Activated CD4-positive, alpha-beta T cell treated with anti-CD3 and anti-CD28 coated beads for 36 hours (primary cell): ENCODE data around the gene CALHM4. TPM values are rescaled to one million over a fixed set of nuclear protein-coding genes. Genes with fewer than 3 reads are reported as not detected.

Experiments
- ATAC-seq: fragments of 200-7000 bp; cut with Tn5 transposase; one replicate; pipeline ENCODE4 v1.10.0; 2021; ENCODE audit warnings: mild to moderate bottlenecking, moderate library complexity
- CTCF ChIA-PET: fragments of 350-600 bp; sonication (Branson Sonifier 250); formaldehyde crosslinking; loops from one replicate; lab custom pipeline; 2021; ENCODE audit warnings: antibody characterized with exemption; lab: Charles Lee
- POLR2A ChIA-PET: fragments of 350-600 bp; sonication (Branson Sonifier 250); formaldehyde crosslinking; loops from one replicate; lab custom pipeline; 2021; ENCODE audit warnings: antibody characterized with exemption, inconsistent platforms; lab: Charles Lee
- DNase-seq: peaks from one replicate; pipeline ENCODE4 v3.0.0-alpha.2; 2020
- H3K27ac Mint-ChIP-seq: one replicate; pipeline ENCODE4 v1.8.0; 2021; ENCODE audit warnings: mixed read lengths
- H3K27me3 Mint-ChIP-seq: one replicate; pipeline ENCODE4 v1.8.0; 2021; ENCODE audit warnings: mixed read lengths
- H3K36me3 Mint-ChIP-seq: one replicate; pipeline ENCODE4 v1.8.0; 2021; ENCODE audit warnings: low read depth, mixed read lengths
- H3K4me1 Mint-ChIP-seq: one replicate; pipeline ENCODE4 v1.8.0; 2021; ENCODE audit warnings: mixed read lengths
- H3K4me3 Mint-ChIP-seq: one replicate; pipeline ENCODE4 v1.8.0; 2021; ENCODE audit warnings: mild to moderate bottlenecking, moderate library complexity, mixed read lengths
- H3K9me3 Mint-ChIP-seq: one replicate; pipeline ENCODE4 v1.8.0; 2021; ENCODE audit warnings: low read depth, mixed read lengths
- intact Hi-C, 2 experiments: fragments of 100-400 bp; cut with DNase I in 1 of 2; cut with micrococcal nuclease in 1 of 2; formaldehyde crosslinking; loops; one replicate each; pipeline versions ENCODE4 v1.14.2 to v1.15.1; 2022 to 2024; cut with DNase I, micrococcal nuclease
- total RNA-seq, 2 experiments: library from RNA; stranded (reverse); gene quantifications; one replicate each; pipeline ENCODE4 v1.2.3, GENCODE V29; 2021

CALHM4 gene
- total RNA-seq, 2 experiments from 2014 or later: not detected

- ChIA-PET POLR2A (no interaction called here), CTCF (interaction anchor here (1.1 to 4.5 kb wide), 4 partner anchors 9 to 255 kb away, joined by 3 to 15 read pairs (median 8); partner anchors contain the start of gene CALHM4)
- Mint-ChIP-seq H3K4me3 (no peak overlapping the region), H3K27me3 (peaks cover 17% of the 10 kb centered on the region), H3K4me1 (no peaks in the 10 kb centered on the region), H3K36me3 (no peaks in the 10 kb centered on the region), H3K9me3 (no peaks in the 10 kb centered on the region), H3K27ac (no peak overlapping the region)
- ATAC-seq (no peak), DNase-seq (no peak)
- intact Hi-C loops: no loop called here
Observed at GRCh38 chr6:116543149-116543548, 10.4 kb upstream of the CALHM4 start.

- no peak within 1 kb of the TSS for H3K27ac Mint-ChIP-seq
- DNase-seq (no peak), ATAC-seq (no peak)
- no peak within 1 kb of the TSS for H3K4me3 Mint-ChIP-seq
- H3K9me3 Mint-ChIP-seq: no peaks in the 10 kb centered on the region
- H3K4me1 Mint-ChIP-seq: no peaks in the 10 kb centered on the region
- ChIA-PET POLR2A (no interaction called here), CTCF (interaction anchor here (1.1 kb wide), 1 partner anchor 10 kb away, joined by 3 read pairs; no protein-coding TSS in a partner anchor)
- H3K27me3 Mint-ChIP-seq: peaks cover 16% of the 10 kb centered on the region
- intact Hi-C loops: no loop called here
- no peaks in the 10 kb centered on the region for H3K36me3 Mint-ChIP-seq
Observed at GRCh38 chr6:116545651-116546050, 7.9 kb upstream of the CALHM4 start, which contains the start of gene TRAPPC3L. Gene TRAPPC3L (minus strand): TSS chr6:116545684. CDS start chr6:116545514, 170 bp downstream.

DNA sequence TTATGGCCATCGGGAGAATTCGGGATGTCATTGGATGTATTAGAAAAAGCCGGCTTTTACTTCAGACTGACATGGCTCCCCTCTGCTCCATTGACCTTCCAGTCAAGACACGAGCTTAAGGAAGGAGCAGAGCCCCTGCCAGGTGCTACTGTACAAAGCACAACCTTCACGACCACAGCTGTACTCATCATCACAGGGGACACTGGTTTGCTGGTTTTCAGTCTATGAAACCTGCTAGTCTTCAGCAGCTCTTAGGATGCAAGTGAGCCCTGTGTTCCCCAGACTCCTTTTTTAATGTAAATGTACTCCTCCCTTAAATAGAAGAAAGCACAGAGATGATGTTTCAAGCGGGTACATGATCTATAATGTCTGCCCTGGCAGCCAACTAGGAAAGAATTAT lies 6.2 kb upstream of the CALHM4 start:
- H3K36me3 Mint-ChIP-seq: no peaks in the 10 kb centered on the region
- ATAC-seq (no peak), DNase-seq (no peak)
- H3K27me3 Mint-ChIP-seq: peaks cover 17% of the 10 kb centered on the region
- H3K27ac Mint-ChIP-seq: no peak overlapping the region
- H3K9me3 Mint-ChIP-seq: no peaks in the 10 kb centered on the region
- CTCF ChIA-PET: no interaction called here
- intact Hi-C loops: no loop called here
- H3K4me3 Mint-ChIP-seq: no peak overlapping the region
- H3K4me1 Mint-ChIP-seq: no peaks in the 10 kb centered on the region
- POLR2A ChIA-PET: no interaction called here

- no peak for DNase-seq
- Mint-ChIP-seq H3K36me3 (no peaks in the 10 kb centered on the region), H3K4me3 (no peak overlapping the region), H3K9me3 (no peaks in the 10 kb centered on the region), H3K27ac (no peak overlapping the region), H3K4me1 (no peaks in the 10 kb centered on the region), H3K27me3 (peaks cover 16% of the 10 kb centered on the region)
- ATAC-seq: no peak
- ChIA-PET CTCF (interaction anchor here (1.1 to 2.0 kb wide), 3 partner anchors 10 to 13 kb away, joined by 3 to 8 read pairs (median 6); no protein-coding TSS in a partner anchor), POLR2A (no interaction called here)
- intact Hi-C loops: no loop called here
Observed at GRCh38 chr6:116550796-116551195, 2.8 kb upstream of the CALHM4 start.

GRCh38 chr6:116556065-116556464 lies 2.5 kb downstream of the CALHM4 start:
- no peaks in the 10 kb centered on the region for H3K9me3 Mint-ChIP-seq
- ATAC-seq (no peak), DNase-seq (no peak)
- H3K4me1 Mint-ChIP-seq: no peaks in the 10 kb centered on the region
- H3K36me3 Mint-ChIP-seq: no peaks in the 10 kb centered on the region
- intact Hi-C loops: no loop called here
- peaks cover 10% of the 10 kb centered on the region for H3K27me3 Mint-ChIP-seq
- POLR2A ChIA-PET: no interaction called here
- H3K27ac Mint-ChIP-seq: no peak overlapping the region
- H3K4me3 Mint-ChIP-seq: no peak overlapping the region
- CTCF ChIA-PET: interaction anchor here (1.3 to 3.3 kb wide), 4 partner anchors 15 to 287 kb away, joined by 3 to 20 read pairs (median 4); no protein-coding TSS in a partner anchor

GRCh38 chr6:116556814-116557415 lies 3.4 kb downstream of the CALHM4 start:
- peaks cover 1% of the 10 kb centered on the region for H3K4me1 Mint-ChIP-seq
- POLR2A ChIA-PET: no interaction called here

GRCh38 chr6:116557893-116558292 lies 4.3 kb downstream of the CALHM4 start:
- ATAC-seq (no peak), DNase-seq (no peak)
- H3K27ac Mint-ChIP-seq: no peak overlapping the region
- CTCF ChIA-PET: interaction anchor here (0.8 to 1.1 kb wide), 2 partner anchors 10 to 27 kb away, joined by 3 to 4 read pairs; no protein-coding TSS in a partner anchor
- peaks cover 1% of the 10 kb centered on the region for H3K4me1 Mint-ChIP-seq
- intact Hi-C loops: no loop called here
- H3K4me3 Mint-ChIP-seq: no peak overlapping the region
- peaks cover 8% of the 10 kb centered on the region for H3K27me3 Mint-ChIP-seq
- H3K9me3 Mint-ChIP-seq: no peaks in the 10 kb centered on the region
- no peaks in the 10 kb centered on the region for H3K36me3 Mint-ChIP-seq
- POLR2A ChIA-PET: no interaction called here

More at GRCh38 chr6:116556814-116557415, 3.4 kb downstream of the CALHM4 start:
- intact Hi-C loops: no loop called here
- CTCF ChIA-PET: interaction anchor here (0.6 kb wide), 1 partner anchor 22 kb away, joined by 3 read pairs; no protein-coding TSS in a partner anchor
- DNase-seq: no peak
- Mint-ChIP-seq H3K4me3 (no peak overlapping the region), H3K36me3 (no peaks in the 10 kb centered on the region), H3K9me3 (no peaks in the 10 kb centered on the region), H3K27ac (no peak overlapping the region), H3K27me3 (peaks cover 8% of the 10 kb centered on the region)
- no peak for ATAC-seq

- no peak for DNase-seq
- no peaks in the 10 kb centered on the region for H3K9me3 Mint-ChIP-seq
- no peak for ATAC-seq
- CTCF ChIA-PET: interaction anchor here (0.9 to 2.8 kb wide), 24 partner anchors 9 to 342 kb away, joined by 3 to 39 read pairs (median 5); partner anchors contain the start of genes RSPH4A and RWDD1
- H3K4me1 Mint-ChIP-seq: peaks cover 1% of the 10 kb centered on the region
- peaks cover 11% of the 10 kb centered on the region for H3K27me3 Mint-ChIP-seq
- POLR2A ChIA-PET: no interaction called here
- H3K36me3 Mint-ChIP-seq: no peaks in the 10 kb centered on the region
- intact Hi-C loops: loop anchor here in 1 of 2 experiments (2.0 kb wide), 1 partner anchor 341 kb away; no protein-coding TSS in a partner anchor
- no peak overlapping the region for H3K4me3 Mint-ChIP-seq
- no peak overlapping the region for H3K27ac Mint-ChIP-seq
Observed at GRCh38 chr6:116560130-116560529, 6.6 kb downstream of the CALHM4 start.

DNA sequence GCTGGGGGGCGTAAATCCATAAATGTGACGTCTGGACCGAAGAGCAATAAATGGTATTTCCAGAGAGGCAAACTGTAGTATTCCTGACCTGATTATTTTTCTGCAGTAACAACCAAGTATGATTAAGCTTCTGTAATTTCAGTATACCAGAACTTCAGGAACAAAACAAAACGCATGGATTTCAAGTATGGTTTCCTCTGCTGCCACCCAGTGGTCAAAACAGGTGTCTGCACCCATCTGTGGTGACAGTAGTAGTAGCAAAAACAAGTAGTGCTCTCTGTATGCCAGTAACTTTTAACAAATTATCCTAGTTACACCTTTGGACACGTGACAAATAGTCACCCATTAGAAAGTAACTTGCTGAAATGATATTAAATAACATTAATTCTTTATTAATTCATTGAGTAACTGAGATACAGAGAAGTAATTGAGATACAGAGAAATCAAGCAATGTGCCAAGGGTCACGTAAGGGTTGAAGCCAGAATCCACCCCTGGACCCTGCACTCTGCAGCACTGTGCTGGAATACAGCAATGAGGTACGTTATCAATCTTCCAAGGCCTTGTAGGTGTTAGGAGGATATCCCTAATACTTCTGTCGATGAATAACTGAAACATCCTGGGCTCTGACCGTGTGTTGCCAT lies 7.9 kb downstream of the CALHM4 start:
- Mint-ChIP-seq H3K4me3 (no peak overlapping the region), H3K27ac (no peak overlapping the region), H3K27me3 (peaks cover 11% of the 10 kb centered on the region), H3K36me3 (no peaks in the 10 kb centered on the region), H3K9me3 (no peaks in the 10 kb centered on the region), H3K4me1 (peaks cover 1% of the 10 kb centered on the region)
- ChIA-PET POLR2A (no interaction called here), CTCF (interaction anchor here (0.6 to 2.8 kb wide), 32 partner anchors 7 to 345 kb away, joined by 3 to 39 read pairs (median 4); partner anchors contain the start of genes CALHM4, RSPH4A, RWDD1 and TSPYL1)
- DNase-seq (peak; percentile 79), ATAC-seq (peak; percentile 87)
- intact Hi-C loops: loop anchor here (1.0 to 2.0 kb wide), 4 partner anchors 25 to 343 kb away; no protein-coding TSS in a partner anchor

DNA sequence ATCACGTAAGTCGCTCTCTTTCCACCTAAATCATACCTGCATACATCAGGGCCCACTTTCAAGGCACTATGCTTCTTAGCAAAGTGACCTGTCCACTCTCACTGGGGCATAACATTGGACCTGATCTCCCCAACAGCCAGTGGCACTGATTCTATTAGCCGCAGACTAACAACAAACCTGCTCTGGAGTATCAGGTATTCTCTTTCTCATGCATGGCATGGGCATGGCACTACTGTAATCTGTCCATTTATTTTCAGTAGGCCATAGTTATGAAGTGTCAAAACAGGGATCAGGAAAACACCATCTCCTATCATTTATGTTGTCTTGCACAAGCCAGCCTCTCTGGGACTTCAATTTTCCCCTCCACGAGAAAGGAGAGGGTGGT lies 8.5 kb downstream of the CALHM4 start:
- peaks cover 1% of the 10 kb centered on the region for H3K4me1 Mint-ChIP-seq
- CTCF ChIA-PET: interaction anchor here (1.2 to 4.0 kb wide), 8 partner anchors 8 to 345 kb away, joined by 3 to 38 read pairs (median 7); partner anchors contain the start of genes CALHM4 and RWDD1
- POLR2A ChIA-PET: no interaction called here

GRCh38 chr6:116562614-116563013 lies 9.1 kb downstream of the CALHM4 start:
- peaks cover 11% of the 10 kb centered on the region for H3K27me3 Mint-ChIP-seq
- H3K9me3 Mint-ChIP-seq: no peaks in the 10 kb centered on the region
- H3K27ac Mint-ChIP-seq: no peak overlapping the region
- H3K4me3 Mint-ChIP-seq: no peak overlapping the region
- H3K36me3 Mint-ChIP-seq: no peaks in the 10 kb centered on the region
- intact Hi-C loops: no loop called here
- ChIA-PET CTCF (interaction anchor here (1.0 to 4.0 kb wide), 16 partner anchors 8 to 346 kb away, joined by 3 to 38 read pairs (median 5); partner anchors contain the start of genes CALHM4 and RWDD1), POLR2A (interaction anchor here (0.7 kb wide), 1 partner anchor 345 kb away, joined by 3 read pairs; no protein-coding TSS in a partner anchor)
- ATAC-seq: no peak
- H3K4me1 Mint-ChIP-seq: peaks cover 1% of the 10 kb centered on the region
- DNase-seq: no peak

More for the DNA sequence above, 8.5 kb downstream of the CALHM4 start:
- Mint-ChIP-seq H3K27me3 (peaks cover 11% of the 10 kb centered on the region), H3K27ac (no peak overlapping the region), H3K4me3 (no peak overlapping the region), H3K36me3 (no peaks in the 10 kb centered on the region), H3K9me3 (no peaks in the 10 kb centered on the region)
- ATAC-seq (no peak), DNase-seq (no peak)
- intact Hi-C loops: no loop called here
